GM12878 (cell line): ENCODE data around the gene CBLIF. TPM values are rescaled to one million over a fixed set of nuclear protein-coding genes. Genes with fewer than 3 reads are reported as not detected.

Experiments
- ATAC-seq: fragments of 200-7000 bp; cut with Tn5 transposase; 3 replicates; pipeline ENCODE4 v1.9.1; 2020; ENCODE audit warnings: mild to moderate bottlenecking, moderate library complexity
- BruUV-seq: library from RNA; stranded (reverse); fragments of 400-500 nt; replicated peaks from 2 replicates; lab custom pipeline; 2021; lab: Mats Ljungman, UMichigan
- CTCF ChIA-PET: fragments of 300-600 bp; sonication (Branson Sonifier 250); formaldehyde crosslinking; extraction: SDS; loops from one replicate; lab custom pipeline; 2021; ENCODE audit warnings: inconsistent platforms; lab: Yijun Ruan, JAX
- POLR2A ChIA-PET: fragments of 350-600 bp; formaldehyde crosslinking; extraction: SDS; loops from one replicate; lab custom pipeline; 2021; ENCODE audit warnings: inconsistent platforms; lab: Charles Lee
- RAD21 ChIA-PET: fragments of 300-600 bp; sonication (Branson Sonifier 250); formaldehyde crosslinking; loops from one replicate; lab custom pipeline; 2023; ENCODE audit warnings: antibody characterized with exemption; ENCODE audit not compliant: unreplicated experiment; lab: Charles Lee
- SMC1A ChIA-PET: fragments of 300-600 bp; sonication (Branson Sonifier 250); formaldehyde crosslinking; loops from one replicate; lab custom pipeline; 2023; ENCODE audit not compliant: unreplicated experiment, uncharacterized antibody; lab: Charles Lee
- DNase-seq: peaks from one replicate; pipeline ENCODE4 v3.0.0-alpha.2; 2011; ENCODE audit warnings: low read depth, low spot score
- FAIRE-seq: peaks from 3 replicates; lab custom pipeline; 2011; peaks lifted over from hg19 to GRCh38; lab: Jason Lieb, UNC
- H2AFZ ChIP-seq: 2 replicates; pipeline ENCODE4 v1.6.0; 2011; ENCODE audit warnings: low read depth, low read length, control low read depth; ENCODE audit not compliant: control insufficient read depth
- H3K27ac ChIP-seq: 2 replicates; pipeline ENCODE4 v1.5.1; 2011; ENCODE audit warnings: control low read depth; ENCODE audit not compliant: control insufficient read depth, insufficient read depth
- H3K27me3 ChIP-seq, 2 experiments: replicated peaks in 1 of 2; 2 replicates each; pipeline versions ENCODE4 v1.6.0 to v1.6.1; 2011; ENCODE audit warnings: low read length in 1 of 2; ENCODE audit not compliant: control insufficient read depth in 2 of 2, insufficient read depth in 2 of 2
- H3K36me3 ChIP-seq, 2 experiments: 2 replicates each; pipeline ENCODE4 v1.5.1; 2011; ENCODE audit warnings: low read length in 1 of 2; ENCODE audit not compliant: control insufficient read depth in 2 of 2, insufficient read depth in 2 of 2
- H3K4me1 ChIP-seq: 2 replicates; pipeline ENCODE4 v1.6.1; 2011; ENCODE audit warnings: mild to moderate bottlenecking, low read length, moderate library complexity, mixed read lengths; ENCODE audit not compliant: control insufficient read depth, insufficient read depth
- H3K4me2 ChIP-seq: 2 replicates; pipeline ENCODE4 v1.6.0; 2011; ENCODE audit warnings: control low read depth; ENCODE audit not compliant: control insufficient read depth, insufficient read depth
- H3K4me3 ChIP-seq: fragments of 200-600 bp; sonication (generic); 2 replicates; pipeline ENCODE4 v1.5.1; 2016
- H3K79me2 ChIP-seq: 2 replicates; pipeline ENCODE4 v1.6.0; 2011; ENCODE audit warnings: low read length; ENCODE audit not compliant: control insufficient read depth, insufficient read depth
- H3K9ac ChIP-seq: 2 replicates; pipeline ENCODE4 v1.8.0; 2011; ENCODE audit warnings: low read length, control low read depth, mixed read lengths; ENCODE audit not compliant: control insufficient read depth, insufficient read depth
- H3K9me3 ChIP-seq: replicated peaks from 3 replicates; pipeline ENCODE4 v1.5.1; 2011; ENCODE audit warnings: mild to moderate bottlenecking, low read length; ENCODE audit not compliant: control insufficient read depth, insufficient read depth
- H4K20me1 ChIP-seq: 2 replicates; pipeline ENCODE4 v1.6.0; 2011; ENCODE audit not compliant: control insufficient read depth, insufficient read depth
- EGR1 ChIP-seq, 2 experiments: IDR thresholded peaks; 1 replicate in 1 of 2; 2 replicates in 1 of 2; pipeline ENCODE4 v1.6.1; 2011 to 2012; ENCODE audit warnings: low read depth in 2 of 2, low read length in 2 of 2, borderline replicate concordance in 1 of 2, mild to moderate bottlenecking in 1 of 2, moderate library complexity in 1 of 2
- JUND ChIP-seq: IDR thresholded peaks from 2 replicates; pipeline ENCODE4 v1.6.1; 2012; ENCODE audit warnings: low read depth, mild to moderate bottlenecking, low read length, improper control_type of control experiment, moderate library complexity
- NRF1 ChIP-seq: conservative IDR thresholded peaks from 2 replicates; pipeline ENCODE4 v1.6.1; 2011; ENCODE audit warnings: mild to moderate bottlenecking, low read depth, low read length, improper control_type of control experiment
- PAX8 ChIP-seq: fragments of 450-650 bp; IDR thresholded peaks from 2 replicates; pipeline ENCODE4 v1.6.1; 2017; ENCODE audit warnings: mild to moderate bottlenecking, moderate library complexity
- PML ChIP-seq: IDR thresholded peaks from 2 replicates; pipeline ENCODE4 v1.6.1; 2012; ENCODE audit warnings: low read length, inconsistent platforms
- SMC3 ChIP-seq: IDR thresholded peaks from 2 replicates; pipeline ENCODE4 v1.6.1; 2011; ENCODE audit warnings: low read length, improper control_type of control experiment, borderline replicate concordance
- SPI1 ChIP-seq: IDR thresholded peaks from 2 replicates; pipeline ENCODE4 v1.6.1; 2011; ENCODE audit warnings: low read depth, mild to moderate bottlenecking, low read length, moderate library complexity, borderline replicate concordance; ENCODE audit not compliant: insufficient read depth
- SREBF2 ChIP-seq: IDR thresholded peaks from 2 replicates; pipeline ENCODE4 v1.6.1; 2012; ENCODE audit warnings: mild to moderate bottlenecking, low read length
- YY1 ChIP-seq: IDR thresholded peaks from 2 replicates; pipeline ENCODE4 v1.6.1; 2011; ENCODE audit warnings: low read depth, mild to moderate bottlenecking, low read length
- WGBS: methylation state at CpG from one replicate; pipeline ENCODE4 v1.1.6; 2016; ENCODE audit warnings: low lambda C conversion rate; ENCODE audit not compliant: insufficient replicate concordance, insufficient coverage; ENCODE audit errors: missing lambda C conversion rate; 5-methylcytosine and 5-hydroxymethylcytosine counted together
- in situ Hi-C: fragments of 300-500 bp; cut with MboI; formaldehyde crosslinking; loops from 9 replicates; pipeline ENCODE4 v1.14.3; 2018; ENCODE audit warnings: mixed read lengths
- intact Hi-C: fragments of 100-400 bp; cut with micrococcal nuclease; formaldehyde crosslinking; loops from one replicate; pipeline ENCODE4 v1.14.2; 2022; ENCODE audit not compliant: unreplicated experiment
- polyA plus RNA-seq, 11 experiments: library from polyadenylated mRNA; depleted of rRNA in 4 of 11; unstranded in 6 of 11; stranded (reverse) in 5 of 11; fragments of >200 nt; fragmentation: Nextera tagmentation in 4 of 11; fragmentation: Illumina TruSeq in 1 of 11; extraction: Ambion mirVana in 4 of 11; extraction: Trizol in 1 of 11; gene quantifications; 1 replicate in 1 of 11; 2 replicates in 10 of 11; pipeline versions ENCODE4 v1.2.1 to v1.2.3, GENCODE V29; 2011 to 2016; ENCODE audit warnings: inconsistent platforms in 2 of 11, missing spikeins in 2 of 11, low read depth in 1 of 11
- total RNA-seq, 4 experiments: library from RNA; depleted of rRNA in 3 of 4; stranded (reverse); fragments of >200 nt in 3 of 4; fragmentation: Illumina TruSeq in 1 of 4; extraction: Trizol in 1 of 4; gene quantifications; 2 replicates each; pipeline versions ENCODE4 v1.2.1 to v1.2.3, GENCODE V29; 2013 to 2021
- TF ChIP-seq, protein P1 (sequence below): IDR thresholded peaks from 2 replicates; pipeline ENCODE4 v1.6.1; 2011; ENCODE audit warnings: low read depth, low read length, improper control_type of control experiment, borderline replicate concordance
- TF ChIP-seq, protein P2 (sequence below): fragments of 450-650 bp; IDR thresholded peaks from 2 replicates; pipeline ENCODE4 v1.6.1; 2017; ENCODE audit warnings: mild to moderate bottlenecking

CBLIF gene
- total and polyA plus RNA-seq, 10 of the 15 experiments (the other 5 are each of a cell fraction or from before 2014, with no cell fraction given) = not detected

DNA sequence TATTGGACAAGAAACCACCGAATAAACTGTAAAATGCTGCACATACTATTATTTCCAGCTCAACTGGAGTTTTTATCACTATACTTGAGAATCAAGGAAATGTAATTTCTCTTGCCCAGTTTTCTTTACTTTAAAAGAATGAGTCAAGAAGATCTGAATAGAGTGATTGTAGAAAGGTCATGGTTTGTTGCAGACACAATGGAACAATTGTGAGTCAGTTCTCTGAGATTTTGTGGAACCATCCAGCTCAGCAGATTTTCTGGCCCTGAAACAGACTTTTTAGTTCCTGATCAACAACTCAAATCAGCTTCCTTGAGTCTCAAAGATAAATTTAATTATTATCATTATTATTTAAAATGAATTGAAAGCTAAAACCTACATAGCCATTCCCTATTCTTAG is 19.7 kb upstream of the CBLIF start:
- POLR2A ChIA-PET = no interaction called here
- intact Hi-C loops = no loop called here
- ATAC-seq = no peak

DNA sequence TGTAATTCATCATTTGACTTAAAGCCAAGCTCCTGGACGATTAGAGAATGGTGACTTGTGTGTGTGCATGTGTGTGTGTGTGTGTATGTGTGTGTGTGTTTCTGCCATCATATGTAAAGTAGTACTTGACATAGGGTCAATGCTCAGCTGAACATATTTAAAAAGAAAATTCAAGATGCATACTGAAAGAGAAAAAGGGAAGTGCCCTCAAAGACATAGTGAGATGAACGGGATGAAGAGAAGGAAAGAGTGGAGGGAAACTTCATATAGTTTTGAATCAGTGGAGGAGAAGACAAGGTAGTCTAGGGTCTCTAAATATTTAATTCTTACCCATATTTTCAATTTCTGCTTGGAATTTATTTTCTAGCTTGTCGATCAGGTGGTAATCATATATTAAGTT is 17.0 kb upstream of the CBLIF start:
- in situ Hi-C loops (no loop called here), intact Hi-C loops (no loop called here)
- TF ChIP-seq PAX8 = no peak
- TF ChIP-seq JUND = no peak
- TF ChIP-seq, protein P1, sequence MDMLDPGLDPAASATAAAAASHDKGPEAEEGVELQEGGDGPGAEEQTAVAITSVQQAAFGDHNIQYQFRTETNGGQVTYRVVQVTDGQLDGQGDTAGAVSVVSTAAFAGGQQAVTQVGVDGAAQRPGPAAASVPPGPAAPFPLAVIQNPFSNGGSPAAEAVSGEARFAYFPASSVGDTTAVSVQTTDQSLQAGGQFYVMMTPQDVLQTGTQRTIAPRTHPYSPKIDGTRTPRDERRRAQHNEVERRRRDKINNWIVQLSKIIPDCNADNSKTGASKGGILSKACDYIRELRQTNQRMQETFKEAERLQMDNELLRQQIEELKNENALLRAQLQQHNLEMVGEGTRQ = no peak
- TF ChIP-seq NRF1 = no peak
- peak; percentile 27; the same call in 1 of the 2 replicates for TF ChIP-seq SPI1
- H3K36me3 ChIP-seq = no peaks in the 10 kb centered on the region
- RAD21 ChIA-PET = no interaction called here
- H3K9ac ChIP-seq = no peak overlapping the region
- CTCF ChIA-PET = no interaction called here
- POLR2A ChIA-PET = interaction anchor here (0.5 kb wide), 1 partner anchor 150 kb away, joined by 3 read pairs; no protein-coding TSS in a partner anchor
- FAIRE-seq = no peak
- SMC1A ChIA-PET = interaction anchor here (0.6 kb wide), 1 partner anchor 49 kb away, joined by 3 read pairs; no protein-coding TSS in a partner anchor
- no peak for ATAC-seq
- no peak for DNase-seq
- H2AFZ ChIP-seq = no peak overlapping the region
- no TSS peak for BruUV-seq
- H3K4me2 ChIP-seq = no peak overlapping the region
- 1% methylated on average over 3 of the region's 3 CpGs for WGBS
- H3K4me3 ChIP-seq = no peak overlapping the region
- H3K79me2 ChIP-seq = no peaks in the 10 kb centered on the region
- H3K27ac ChIP-seq = no peak overlapping the region
- H3K9me3 ChIP-seq = no peaks in the 10 kb centered on the region
- peaks cover 0 to 2% of the 10 kb centered on the region in 2 experiments; a peak in 1 of 4 replicates for H3K27me3 ChIP-seq
- no peaks in the 10 kb centered on the region for H4K20me1 ChIP-seq
- H3K4me1 ChIP-seq = no peaks in the 10 kb centered on the region

More for the DNA sequence above, 19.7 kb upstream of the CBLIF start:
- ChIA-PET SMC1A (interaction anchor here (1.0 kb wide), 1 partner anchor 77 kb away, joined by 3 read pairs; no protein-coding TSS in a partner anchor), CTCF (no interaction called here), RAD21 (no interaction called here)
- H2AFZ ChIP-seq = no peak overlapping the region
- DNase-seq (no peak), FAIRE-seq (no peak)
- no peaks in the 10 kb centered on the region for H3K9me3 ChIP-seq
- in situ Hi-C loops = no loop called here
- peaks cover 0 to 2% of the 10 kb centered on the region in 2 experiments; a peak in 1 of 4 replicates for H3K27me3 ChIP-seq
- BruUV-seq = no TSS peak
- H3K9ac ChIP-seq = no peak overlapping the region
- 19% methylated on average over 1 of the region's 1 CpG for WGBS
- H3K4me2 ChIP-seq = no peak overlapping the region
- H3K79me2 ChIP-seq = no peaks in the 10 kb centered on the region
- H3K27ac ChIP-seq = no peak overlapping the region
- H4K20me1 ChIP-seq = no peaks in the 10 kb centered on the region
- H3K36me3 ChIP-seq = no peaks in the 10 kb centered on the region
- no peak overlapping the region for H3K4me3 ChIP-seq
- H3K4me1 ChIP-seq = no peaks in the 10 kb centered on the region
- TF ChIP-seq, protein P2, sequence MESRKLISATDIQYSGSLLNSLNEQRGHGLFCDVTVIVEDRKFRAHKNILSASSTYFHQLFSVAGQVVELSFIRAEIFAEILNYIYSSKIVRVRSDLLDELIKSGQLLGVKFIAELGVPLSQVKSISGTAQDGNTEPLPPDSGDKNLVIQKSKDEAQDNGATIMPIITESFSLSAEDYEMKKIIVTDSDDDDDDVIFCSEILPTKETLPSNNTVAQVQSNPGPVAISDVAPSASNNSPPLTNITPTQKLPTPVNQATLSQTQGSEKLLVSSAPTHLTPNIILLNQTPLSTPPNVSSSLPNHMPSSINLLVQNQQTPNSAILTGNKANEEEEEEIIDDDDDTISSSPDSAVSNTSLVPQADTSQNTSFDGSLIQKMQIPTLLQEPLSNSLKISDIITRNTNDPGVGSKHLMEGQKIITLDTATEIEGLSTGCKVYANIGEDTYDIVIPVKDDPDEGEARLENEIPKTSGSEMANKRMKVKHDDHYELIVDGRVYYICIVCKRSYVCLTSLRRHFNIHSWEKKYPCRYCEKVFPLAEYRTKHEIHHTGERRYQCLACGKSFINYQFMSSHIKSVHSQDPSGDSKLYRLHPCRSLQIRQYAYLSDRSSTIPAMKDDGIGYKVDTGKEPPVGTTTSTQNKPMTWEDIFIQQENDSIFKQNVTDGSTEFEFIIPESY = no peak
- no peak for TF ChIP-seq NRF1
- no peak for TF ChIP-seq EGR1 (IDR thresholded peaks at IDR 0.05; ENCODE audit: borderline replicate concordance in 1 of 2, low read depth in 2 of 2, low read length in 2 of 2)
- no peak for TF ChIP-seq SMC3
- no peak for TF ChIP-seq YY1
- TF ChIP-seq SREBF2 = no peak
- TF ChIP-seq PML = no peak
- TF ChIP-seq, all 136 proteins: peak for 0
